Muscle layer of colon (tissue), 2 donors: ENCODE measurements around the gene MT1M.
"Not testable (repeated sequence)": the region's sequence is repeated elsewhere in the genome, so short reads cannot be mapped to it uniquely, and the experiment has no call there.

Experiments
- H3K27ac ChIP-seq: one replicate; pipeline ENCODE4 v1.7.0; 2013; ENCODE audit warnings: low read depth, mild to moderate bottlenecking, low read length, moderate library complexity
- H3K27me3 ChIP-seq, 2 donors: one replicate each; pipeline ENCODE4 v1.7.0; 2013; ENCODE audit warnings: low read length in 2 of 2, mild to moderate bottlenecking in 2 of 2; ENCODE audit not compliant: insufficient read depth in 2 of 2, control insufficient read depth in 1 of 2
- H3K36me3 ChIP-seq: one replicate; pipeline ENCODE4 v1.7.0; 2013; ENCODE audit warnings: mild to moderate bottlenecking, low read length; ENCODE audit not compliant: insufficient read depth
- H3K4me1 ChIP-seq: one replicate; pipeline ENCODE4 v1.7.0; 2013; ENCODE audit warnings: mild to moderate bottlenecking, low read length; ENCODE audit not compliant: insufficient read depth
- H3K4me3 ChIP-seq, 2 donors: one replicate each; pipeline ENCODE4 v1.7.0; 2013; ENCODE audit warnings: low read length in 2 of 2, low read depth in 1 of 2, mild to moderate bottlenecking in 1 of 2, moderate library complexity in 1 of 2
- H3K9ac ChIP-seq: one replicate; pipeline ENCODE4 v1.7.0; 2013; ENCODE audit warnings: low read length
- H3K9me3 ChIP-seq: one replicate; pipeline ENCODE4 v1.7.0; 2013; ENCODE audit warnings: mild to moderate bottlenecking, low read length
- donor health status: abdominal sarcoma.
- donor health status: Adenocarcinoma of cecum.

MT1M gene

DNA sequence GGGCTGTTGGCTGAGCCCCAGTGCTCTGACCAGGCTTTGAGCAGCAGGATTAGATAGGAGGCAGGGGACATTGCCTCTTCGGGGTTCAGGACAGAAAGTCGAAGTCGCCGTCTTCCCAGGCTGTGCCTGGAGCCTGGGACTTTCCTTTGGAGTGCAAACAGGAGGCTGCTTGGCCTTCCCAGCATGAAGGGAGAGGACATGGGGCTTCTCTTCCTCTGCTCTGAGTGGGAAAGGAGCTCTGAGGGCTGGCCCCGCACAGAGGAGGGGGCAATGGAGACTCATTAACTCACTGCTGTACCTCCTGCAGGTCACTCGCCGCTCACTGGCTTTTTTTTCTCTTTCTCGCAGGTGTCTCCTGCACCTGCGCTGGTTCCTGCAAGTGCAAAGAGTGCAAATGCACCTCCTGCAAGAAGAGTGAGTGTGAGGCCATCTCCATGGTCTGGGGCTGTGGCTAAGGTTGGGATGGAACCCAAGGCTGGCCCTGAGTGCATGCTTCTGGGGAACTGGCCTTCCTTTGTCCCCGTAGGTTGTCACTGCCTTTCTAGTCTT lies 25.9 kb downstream of the MT1M start:
- Histone ChIP-seq H3K36me3 (no peaks in the 10 kb centered on the region), H3K27ac (no peak overlapping the region), H3K27me3 (peaks cover 28 to 43% of the 10 kb centered on the region in 2 donors), H3K4me3 (peak overlapping the region in 1 of 2 donors; percentile 53), H3K9ac (no peak overlapping the region), H3K9me3 (no peaks in the 10 kb centered on the region), H3K4me1 (peaks cover 11% of the 10 kb centered on the region)

DNA sequence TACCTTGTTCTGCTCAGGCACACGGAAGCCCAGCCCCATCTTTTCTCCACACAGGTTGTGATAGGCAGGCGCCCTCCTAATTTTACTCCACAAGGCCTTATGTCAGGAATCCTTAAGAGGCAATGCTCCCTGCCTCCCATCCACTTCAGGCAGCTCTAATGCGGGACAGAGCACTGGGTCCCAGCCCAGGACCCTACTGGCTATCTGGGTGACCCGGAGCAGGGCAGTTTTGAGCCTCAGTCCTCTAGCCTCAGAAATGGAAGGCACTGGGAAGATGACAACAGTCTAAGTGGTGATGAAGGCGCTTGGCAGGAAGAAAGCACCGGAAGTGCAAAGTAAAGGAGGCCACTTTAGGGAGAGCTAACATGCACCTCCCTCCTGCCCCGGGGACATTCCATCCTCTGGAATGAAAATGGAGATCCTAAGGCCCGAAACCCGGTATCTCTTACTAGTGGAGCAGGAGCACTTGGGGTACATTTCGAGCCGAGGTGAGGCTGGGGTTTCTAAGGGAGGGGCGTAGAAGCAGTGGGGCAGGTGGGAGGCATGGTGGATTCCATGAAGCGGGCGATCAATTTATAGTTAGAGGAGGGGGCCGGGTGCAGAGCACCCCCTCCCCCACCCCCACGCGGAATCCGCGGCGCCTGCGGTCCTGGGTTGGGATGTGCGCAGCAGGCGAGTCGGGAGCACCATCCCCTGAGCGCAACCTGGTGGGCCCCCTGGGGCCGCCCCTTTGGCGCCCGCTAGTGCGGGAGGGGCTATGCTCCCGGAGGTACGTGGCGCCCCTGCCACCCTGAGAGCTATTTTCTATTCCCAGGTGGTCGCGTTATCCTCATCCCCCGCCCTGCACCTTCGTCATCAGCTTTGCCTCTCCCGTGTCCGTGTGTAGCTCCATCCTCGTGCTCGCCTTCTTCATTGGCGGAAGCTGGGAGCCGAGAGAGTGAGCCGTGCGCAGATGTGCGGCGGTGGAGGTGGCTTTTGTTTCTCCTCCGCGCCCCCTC lies 30.2 kb downstream of the MT1M start:
- Histone ChIP-seq H3K4me1 (peaks cover 11% of the 10 kb centered on the region), H3K9me3 (no peaks in the 10 kb centered on the region), H3K9ac (no peak overlapping the region), H3K4me3 (no peak overlapping the region), H3K27me3 (peaks cover 55 to 71% of the 10 kb centered on the region in 2 donors), H3K36me3 (no peaks in the 10 kb centered on the region), H3K27ac (no peak overlapping the region)

DNA sequence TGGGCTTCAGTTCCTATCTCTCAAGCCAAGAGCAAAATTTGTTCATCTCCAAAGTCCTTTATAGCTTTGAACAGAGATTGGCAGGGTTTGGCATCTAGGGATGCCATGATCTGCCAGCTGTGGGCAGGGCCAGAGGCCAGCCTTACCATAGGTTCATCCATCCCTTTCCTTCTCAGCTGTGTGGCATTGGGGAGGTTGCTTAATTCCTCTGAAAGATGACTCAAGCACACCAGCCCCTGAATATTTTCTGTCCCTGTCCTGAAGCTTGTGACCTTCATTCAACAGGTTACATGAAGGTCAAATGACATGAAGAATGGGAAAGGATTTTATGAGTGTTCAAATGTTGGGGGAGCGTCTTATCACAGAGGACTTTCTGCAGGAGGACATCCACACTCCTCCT lies 32.0 kb downstream of the MT1M start:
- Histone ChIP-seq H3K9me3 (no peaks in the 10 kb centered on the region), H3K4me1 (no peaks in the 10 kb centered on the region), H3K36me3 (no peaks in the 10 kb centered on the region), H3K4me3 (no peak overlapping the region), H3K27ac (no peak overlapping the region), H3K9ac (no peak overlapping the region), H3K27me3 (peaks cover 57 to 74% of the 10 kb centered on the region in 2 donors)

DNA sequence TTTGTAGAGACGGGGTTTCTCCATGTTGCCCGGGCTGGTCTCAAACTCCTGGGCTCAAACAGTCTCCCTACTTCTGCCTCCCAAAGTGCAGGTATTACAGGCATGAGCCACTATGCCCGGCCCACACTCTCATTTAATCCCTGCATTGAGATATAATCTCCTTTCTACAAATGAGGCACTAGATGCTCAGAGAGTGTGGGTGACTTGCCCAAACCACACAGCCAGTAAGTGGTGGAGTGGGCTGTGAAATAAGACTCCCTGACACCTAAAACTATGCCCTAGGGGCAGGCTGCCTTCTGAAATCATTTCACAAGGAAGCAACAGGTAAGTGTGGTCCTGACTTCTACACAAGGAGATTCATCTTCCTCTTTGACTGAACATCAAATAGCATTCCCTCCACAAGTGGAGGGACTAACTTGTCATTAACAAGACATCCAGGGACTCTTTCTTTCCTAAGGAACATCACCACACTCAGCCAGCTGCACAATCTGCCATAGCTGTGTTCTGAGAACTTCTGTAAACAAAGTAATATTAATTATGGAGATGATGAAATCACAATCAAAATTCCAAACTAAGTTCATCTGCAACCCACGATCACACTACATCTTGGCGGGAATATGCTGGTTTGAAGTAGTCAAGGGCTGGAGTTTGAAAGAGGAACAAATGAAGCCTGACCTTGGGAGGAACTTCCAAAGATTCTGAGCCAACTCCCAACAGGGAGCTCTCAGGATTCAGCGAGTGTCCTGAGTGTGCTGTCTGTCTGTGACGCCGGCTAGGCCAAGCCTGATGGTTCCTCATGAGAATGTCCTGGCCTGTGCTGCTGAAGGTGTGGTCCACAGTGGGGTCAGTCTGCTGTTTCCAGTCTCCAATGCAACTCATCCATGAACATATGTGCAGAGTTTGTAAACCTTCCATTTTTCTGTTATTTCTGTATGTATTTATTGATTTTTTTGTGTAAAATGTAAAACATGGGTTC lies 33.1 kb downstream of the MT1M start:
- peaks cover 63 to 85% of the 10 kb centered on the region in 2 donors for H3K27me3 ChIP-seq
- H3K4me3 ChIP-seq, H3K27ac ChIP-seq, H3K9me3 ChIP-seq, H3K9ac ChIP-seq, H3K4me1 ChIP-seq, H3K36me3 ChIP-seq: not testable (repeated sequence)

GRCh38 chr16:56667581-56668571 lies 35.4 kb downstream of the MT1M start, which contains the start of gene MT1G:
Gene MT1G, minus strand, starts transcription at chr16:56668065. Its CDS starts 72 bp downstream, at chr16:56667993.
- H3K27ac ChIP-seq, result no peak within 1 kb of the TSS
- H3K9me3 ChIP-seq, result no peaks in the 10 kb centered on the region
- no peak within 1 kb of the TSS for H3K9ac ChIP-seq
- no peak within 1 kb of the TSS for H3K4me3 ChIP-seq
- no peaks in the 10 kb centered on the region for H3K36me3 ChIP-seq
- H3K27me3 ChIP-seq, result peaks cover 51 to 75% of the 10 kb centered on the region in 2 donors
- no peaks in the 10 kb centered on the region for H3K4me1 ChIP-seq

GRCh38 chr16:56669005-56669839 lies 36.8 kb downstream of the MT1M start, which contains the start of gene MT1H:
Gene MT1H, plus strand, starts transcription at chr16:56669814. Its CDS starts 71 bp downstream, at chr16:56669885.
- Histone ChIP-seq H3K36me3 (no peaks in the 10 kb centered on the region), H3K27ac (no peak within 1 kb of the TSS), H3K4me3 (no peak within 1 kb of the TSS), H3K9ac (no peak within 1 kb of the TSS), H3K27me3 (peaks cover 40 to 71% of the 10 kb centered on the region in 2 donors), H3K9me3 (no peaks in the 10 kb centered on the region), H3K4me1 (no peaks in the 10 kb centered on the region)

- no peak overlapping the region for H3K4me3 ChIP-seq
- H3K27ac ChIP-seq, result no peak overlapping the region
- no peaks in the 10 kb centered on the region for H3K9me3 ChIP-seq
- H3K4me1 ChIP-seq, result no peaks in the 10 kb centered on the region
- peaks cover 35 to 65% of the 10 kb centered on the region in 2 donors for H3K27me3 ChIP-seq
- H3K36me3 ChIP-seq, result no peaks in the 10 kb centered on the region
- H3K9ac ChIP-seq, result no peak overlapping the region
These were observed 37.6 kb downstream of the MT1M start for GRCh38 chr16:56669840-56670619.

GRCh38 chr16:56670620-56670934 lies 38.1 kb downstream of the MT1M start:
- Histone ChIP-seq H3K36me3 (no peaks in the 10 kb centered on the region), H3K27ac (no peak overlapping the region), H3K4me1 (no peaks in the 10 kb centered on the region), H3K27me3 (peaks cover 41 to 69% of the 10 kb centered on the region in 2 donors), H3K9ac (no peak overlapping the region), H3K4me3 (no peak overlapping the region), H3K9me3 (no peaks in the 10 kb centered on the region)

DNA sequence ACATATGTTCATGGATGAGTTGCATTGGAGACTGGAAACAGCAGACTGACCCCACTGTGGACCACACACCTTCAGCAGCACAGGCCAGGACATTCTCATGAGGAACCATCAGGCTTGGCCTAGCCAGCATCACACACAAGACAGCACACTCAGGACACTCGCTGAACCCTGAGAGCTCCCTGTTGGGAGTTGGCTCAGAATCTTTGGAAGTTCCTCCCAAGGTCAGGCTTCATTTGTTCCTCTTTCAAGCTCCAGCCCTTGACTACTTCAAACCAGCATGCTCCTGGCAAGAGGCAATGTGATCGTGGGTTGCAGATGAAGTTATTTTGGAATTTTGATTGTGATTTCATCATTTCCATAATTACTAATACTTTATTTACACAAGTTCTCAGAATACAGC lies 39.2 kb downstream of the MT1M start:
- not testable (repeated sequence) for H3K36me3 ChIP-seq, H3K27ac ChIP-seq, H3K9me3 ChIP-seq, H3K4me1 ChIP-seq, H3K4me3 ChIP-seq, H3K9ac ChIP-seq
- peaks cover 41 to 71% of the 10 kb centered on the region in 2 donors for H3K27me3 ChIP-seq
